ENCODE data around the gene GLP2R.
"Not testable (repeated sequence)": the region's sequence is repeated elsewhere in the genome, so short reads cannot be mapped to it uniquely, and the experiment has no call there.

The GLP2R gene

DNA sequence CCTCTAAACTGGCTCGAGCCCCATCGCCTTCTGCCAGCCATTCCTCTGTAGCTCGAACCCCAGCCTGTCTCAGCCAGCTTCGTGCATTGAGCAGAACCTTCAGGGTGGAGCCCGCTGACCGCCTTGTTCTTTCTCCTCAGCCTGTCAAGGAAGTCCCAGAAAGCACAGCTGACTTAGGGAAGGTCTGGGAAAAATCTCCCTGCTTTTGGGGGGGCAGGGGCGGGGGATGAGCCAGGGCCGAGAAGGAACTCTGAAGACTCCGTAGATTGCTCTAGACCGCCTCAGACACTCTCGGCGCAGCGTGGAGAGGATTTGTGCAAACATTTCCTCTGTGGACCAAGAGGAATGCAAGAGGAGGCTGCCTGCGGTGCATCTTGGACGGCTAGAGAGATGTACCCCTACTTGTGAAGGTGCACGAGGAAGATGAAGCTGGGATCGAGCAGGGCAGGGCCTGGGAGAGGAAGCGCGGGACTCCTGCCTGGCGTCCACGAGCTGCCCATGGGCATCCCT is at the start of gene GLP2R:
Gene GLP2R (plus strand): TSS at position 284 of the 510 bp plus-strand sequence. CDS start 140 bp downstream, at position 424.
- no peak for DNase-seq (ENCODE audit: low read depth in 2 of 2)

DNA sequence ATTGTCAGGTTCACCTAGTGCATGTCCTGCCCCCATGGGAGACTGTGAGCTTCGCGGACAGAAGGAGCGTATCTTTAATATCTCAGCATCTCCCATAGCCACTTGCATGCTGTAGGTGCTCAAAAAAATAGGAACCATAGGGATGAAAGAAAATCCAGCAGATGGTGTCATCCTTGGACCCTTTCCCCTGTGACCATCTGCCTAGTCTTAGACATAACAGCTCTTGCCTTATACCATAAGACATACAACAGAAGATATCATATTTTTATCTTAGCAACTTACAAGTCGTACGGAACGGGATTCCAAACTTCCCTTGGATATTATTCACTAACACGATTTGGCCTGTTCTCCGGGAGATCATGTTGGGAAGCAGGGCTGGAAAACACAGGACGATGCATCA is 48.8 kb upstream of the GLP2R start:
- no peak for DNase-seq (ENCODE audit: low read depth in 2 of 2)

DNA sequence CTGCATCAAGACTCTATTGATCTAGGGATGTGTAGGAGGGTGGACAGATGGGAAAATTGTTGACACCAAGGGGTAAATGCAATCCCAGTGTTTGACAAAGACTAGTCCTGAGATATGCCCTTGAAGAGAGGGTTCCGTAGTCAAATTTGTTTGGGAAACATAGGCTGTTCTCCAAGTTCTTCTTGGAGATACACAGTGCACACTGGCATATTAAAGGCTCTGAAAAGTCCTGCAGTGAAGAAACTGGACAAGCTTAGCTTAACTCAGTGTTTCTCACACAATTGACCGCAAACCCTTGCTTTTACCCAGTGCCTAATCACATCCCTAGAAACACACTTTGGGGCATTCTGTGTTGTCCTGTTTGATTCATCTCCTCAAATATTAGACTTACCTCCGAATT is 45.2 kb upstream of the GLP2R start:
- no peak for DNase-seq (ENCODE audit: low read depth in 2 of 2)

- DNase-seq (ENCODE audit: low read depth in 2 of 2), result no peak
Observed at GRCh38 chr17:9783050-9783449, 42.7 kb upstream of the GLP2R start.

DNA sequence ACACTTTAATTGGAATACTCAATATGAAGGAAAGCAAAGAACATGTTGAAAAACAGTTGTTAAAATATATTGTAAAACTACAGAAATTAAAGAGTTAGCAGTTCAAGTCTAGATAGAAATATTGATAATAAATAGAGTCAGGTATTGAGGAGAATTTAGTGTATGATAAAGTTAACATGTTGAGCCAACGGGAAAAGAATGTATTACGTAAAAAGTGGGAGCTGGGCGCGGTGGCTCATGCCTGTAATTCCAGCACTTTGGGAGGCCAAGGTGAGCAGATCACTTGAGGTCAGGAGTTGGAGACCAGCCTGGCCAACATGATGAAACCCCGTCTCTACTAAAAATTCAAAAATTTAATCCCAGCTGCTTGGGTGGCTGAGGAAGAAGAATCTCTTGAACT is 42.3 kb upstream of the GLP2R start:
- DNase-seq (ENCODE audit: low read depth in 2 of 2), result not testable (repeated sequence)

GRCh38 chr17:9784544-9784943 is 41.2 kb upstream of the GLP2R start:
- no peak for DNase-seq (ENCODE audit: low read depth in 2 of 2)

DNA sequence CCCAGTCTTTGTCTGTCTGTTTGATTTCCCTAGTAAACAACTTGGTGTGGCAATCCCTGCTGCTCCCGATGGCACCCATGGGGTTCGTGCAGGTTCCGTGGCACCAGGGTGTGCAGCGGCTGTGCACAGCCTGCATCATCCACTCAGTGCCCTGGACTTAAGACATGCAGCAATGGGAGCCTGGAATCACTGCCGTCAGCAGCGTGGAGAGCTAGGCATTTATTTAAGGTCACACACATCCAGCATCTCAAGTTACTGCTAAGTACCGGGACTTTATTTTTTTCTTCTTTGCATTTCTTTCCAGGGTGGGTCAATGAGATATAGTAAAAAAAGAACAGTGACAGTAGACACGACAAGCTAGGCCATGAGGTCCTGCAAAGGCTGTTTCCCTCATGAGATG is 37.1 kb upstream of the GLP2R start:
- DNase-seq (ENCODE audit: low read depth in 2 of 2), result no peak

DNA sequence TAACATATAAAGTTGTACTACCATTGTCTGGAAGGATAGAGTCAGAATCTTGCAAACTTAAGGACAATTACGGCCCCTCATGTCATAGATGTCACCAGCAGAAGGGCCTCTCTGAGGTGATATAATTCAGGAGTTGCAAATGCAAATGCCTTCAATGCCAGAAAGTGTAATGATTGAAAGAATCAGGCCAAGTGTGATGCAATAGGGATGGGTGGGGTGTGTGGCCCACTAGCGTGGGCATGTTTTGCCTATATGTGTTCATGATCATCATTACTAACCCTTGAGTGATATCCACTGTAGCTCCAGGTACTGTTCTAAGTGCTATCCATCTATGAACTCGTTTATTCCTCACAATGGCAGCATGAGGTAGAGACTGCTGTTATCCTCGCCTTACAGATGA is 35.4 kb upstream of the GLP2R start:
- no peak for DNase-seq (ENCODE audit: low read depth in 2 of 2)

- no peak for DNase-seq (ENCODE audit: low read depth in 2 of 2)
Observed at GRCh38 chr17:9790889-9791876, 34.5 kb upstream of the GLP2R start, which contains the start of gene DHRS7C. TSS of gene DHRS7C (minus strand) at chr17:9791592. CDS start at chr17:9791284, 308 bp downstream.

DNA sequence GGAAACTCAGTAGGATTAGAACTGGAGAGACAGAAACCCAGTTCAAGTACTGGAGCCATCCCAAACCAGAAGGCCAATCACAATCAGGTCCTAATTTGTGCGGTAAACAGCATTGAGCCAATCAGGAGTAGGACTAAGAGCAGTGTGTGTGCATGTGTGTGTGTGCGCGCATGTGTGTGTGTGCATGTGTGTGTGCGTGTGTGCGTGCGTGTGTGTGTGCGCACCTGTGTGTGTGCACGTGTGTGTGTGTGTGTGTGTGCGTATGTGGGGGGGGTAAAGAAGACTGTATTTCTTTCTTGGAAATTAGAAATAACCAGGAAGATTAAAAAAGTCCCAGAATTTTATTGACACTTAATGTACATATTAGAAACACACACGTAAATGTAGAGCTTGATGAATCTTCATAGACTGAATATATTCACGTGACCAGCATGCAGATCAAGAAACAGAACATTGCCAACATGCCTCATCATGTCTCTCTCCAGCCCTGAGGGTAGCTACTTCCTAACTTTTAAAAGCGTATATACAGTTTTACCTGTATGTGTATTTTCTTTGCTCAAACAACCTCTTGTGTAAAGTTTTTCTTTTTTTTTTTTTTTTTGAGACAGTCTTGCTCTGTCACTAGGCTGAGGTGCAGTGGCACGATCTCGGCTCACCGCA is 33.4 kb upstream of the GLP2R start:
- DNase-seq (ENCODE audit: low read depth in 2 of 2), result no peak

DNA sequence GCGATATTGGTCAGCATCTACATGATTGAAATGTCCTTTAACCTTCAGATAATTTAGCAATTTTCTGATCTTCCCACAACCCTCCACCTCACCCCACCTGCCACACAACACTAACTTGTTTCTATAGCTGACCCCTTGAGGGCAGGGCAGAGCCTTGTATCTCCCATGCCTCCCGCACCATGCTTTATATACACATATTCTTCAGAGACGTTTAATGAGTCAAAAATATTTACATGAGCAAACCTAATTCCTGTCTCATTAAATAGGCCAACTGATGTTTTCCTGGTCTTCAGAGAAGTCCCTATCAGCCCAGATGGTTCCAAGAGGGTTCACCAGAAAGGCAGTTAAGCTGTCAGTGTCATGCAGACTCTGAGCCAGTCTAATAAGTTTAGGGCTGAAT is 27.7 kb upstream of the GLP2R start:
- no peak for DNase-seq (ENCODE audit: low read depth in 2 of 2)

DNA sequence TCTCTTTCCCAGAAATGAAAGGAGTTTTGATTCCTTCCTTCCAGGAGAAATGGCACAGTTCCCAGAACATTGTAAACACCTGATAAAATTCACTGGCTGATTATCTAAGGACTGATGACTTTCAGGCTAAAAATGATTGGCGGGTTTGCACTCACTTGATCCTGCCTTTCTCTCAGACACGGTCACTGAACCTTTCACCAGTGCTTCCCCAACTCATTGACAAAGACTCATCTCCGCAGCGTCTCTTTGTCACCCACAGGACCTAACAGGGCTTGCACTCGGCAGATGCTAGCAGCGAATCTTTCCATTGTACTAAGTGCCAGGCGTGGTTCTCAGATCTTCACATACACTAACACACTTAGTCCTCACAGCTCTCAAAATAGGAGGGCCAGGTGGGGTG is 27.0 kb upstream of the GLP2R start:
- no peak for DNase-seq (ENCODE audit: low read depth in 2 of 2)

GRCh38 chr17:9801505-9801904 is 24.2 kb upstream of the GLP2R start:
- no peak for DNase-seq (ENCODE audit: low read depth in 2 of 2)

GRCh38 chr17:9802294-9802693 is 23.4 kb upstream of the GLP2R start:
- no peak for DNase-seq (ENCODE audit: low read depth in 2 of 2)

DNA sequence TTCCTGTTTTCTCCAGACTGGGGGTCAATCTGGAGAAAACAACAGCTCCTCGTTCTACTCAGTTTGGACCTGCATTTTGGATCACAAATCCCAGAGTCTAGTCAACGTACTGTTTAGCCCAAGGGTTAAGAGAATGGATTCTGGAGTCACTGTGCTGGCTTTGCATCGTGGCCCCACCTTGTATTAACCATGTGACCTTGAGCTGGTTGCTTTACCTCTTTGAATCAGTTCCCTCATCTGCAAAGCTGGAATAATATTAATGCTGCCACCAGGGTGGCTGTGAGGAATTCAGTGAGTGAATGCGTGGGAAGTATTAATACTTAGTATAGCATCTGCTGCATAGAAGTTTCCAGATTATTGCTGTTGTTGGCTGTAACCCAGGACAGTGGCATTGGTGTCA is 23.0 kb upstream of the GLP2R start:
- no peak for DNase-seq (ENCODE audit: low read depth in 2 of 2)

- no peak for DNase-seq (ENCODE audit: low read depth in 2 of 2)
Observed at GRCh38 chr17:9805769-9806168, 20.0 kb upstream of the GLP2R start.

DNA sequence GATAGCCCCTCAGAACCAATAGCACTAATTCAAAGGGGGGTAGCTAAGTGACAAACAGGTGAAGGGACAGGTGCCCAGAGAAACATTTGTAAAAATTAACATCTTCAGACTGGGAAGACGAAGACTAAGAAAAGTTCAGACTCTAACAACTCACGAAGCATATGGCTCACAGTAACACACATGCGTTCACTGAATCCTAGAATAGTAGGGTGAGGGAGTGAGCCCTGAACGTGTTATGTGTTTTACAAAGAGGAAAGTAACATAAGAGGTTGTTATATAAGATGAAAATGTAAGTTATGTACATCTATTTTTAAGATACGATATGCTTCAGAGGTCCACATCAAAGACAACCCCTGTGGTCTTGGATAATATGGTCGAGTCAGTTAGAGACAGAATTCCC is 19.0 kb upstream of the GLP2R start:
- DNase-seq (ENCODE audit: low read depth in 2 of 2), result no peak

GRCh38 chr17:9809409-9809808 is 16.3 kb upstream of the GLP2R start:
- DNase-seq (ENCODE audit: low read depth in 2 of 2), result no peak

GRCh38 chr17:9810100-9810949 is 15.4 kb upstream of the GLP2R start:
- no peak for DNase-seq (ENCODE audit: low read depth in 2 of 2)

DNA sequence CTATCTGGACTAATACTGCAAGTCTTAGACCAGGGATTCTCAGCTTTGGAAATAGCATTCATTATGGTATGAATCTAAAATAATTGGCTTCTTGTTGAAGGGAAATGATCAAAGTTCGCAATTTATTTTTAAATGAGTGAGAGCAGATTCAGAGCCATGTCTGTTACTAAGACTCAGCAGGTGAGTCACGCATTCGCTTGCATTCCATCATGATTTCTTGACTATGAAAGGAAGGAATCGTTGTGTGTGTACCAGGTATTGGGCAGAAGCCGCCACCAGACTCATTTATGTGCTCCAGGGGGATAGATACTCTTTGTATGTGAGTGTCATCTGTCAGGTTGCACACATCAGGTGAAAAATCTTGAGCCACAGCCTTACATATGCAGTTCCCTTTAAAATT is 14.6 kb upstream of the GLP2R start:
- no peak for DNase-seq (ENCODE audit: low read depth in 2 of 2)

DNA sequence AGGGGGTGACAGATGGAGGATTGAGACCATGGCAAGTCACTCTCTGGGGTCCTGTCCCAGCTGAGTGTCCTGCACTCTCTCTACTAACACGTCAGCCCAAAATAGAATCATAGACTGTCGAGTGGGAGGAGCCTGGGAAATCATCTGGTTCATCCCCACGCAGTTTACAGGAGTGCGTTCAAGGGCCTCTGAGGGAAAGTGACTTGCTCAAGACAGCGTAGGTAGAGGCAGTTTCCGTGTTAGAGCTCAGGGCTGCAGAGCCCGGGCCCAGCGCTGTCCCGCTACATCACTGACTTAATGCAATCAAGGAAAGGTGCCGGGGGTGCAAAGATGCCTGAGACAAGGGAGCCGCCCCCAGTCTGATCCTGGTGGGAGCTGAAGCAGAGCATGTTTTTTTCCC is 14.2 kb upstream of the GLP2R start:
- no peak for DNase-seq (ENCODE audit: low read depth in 2 of 2)

DNA sequence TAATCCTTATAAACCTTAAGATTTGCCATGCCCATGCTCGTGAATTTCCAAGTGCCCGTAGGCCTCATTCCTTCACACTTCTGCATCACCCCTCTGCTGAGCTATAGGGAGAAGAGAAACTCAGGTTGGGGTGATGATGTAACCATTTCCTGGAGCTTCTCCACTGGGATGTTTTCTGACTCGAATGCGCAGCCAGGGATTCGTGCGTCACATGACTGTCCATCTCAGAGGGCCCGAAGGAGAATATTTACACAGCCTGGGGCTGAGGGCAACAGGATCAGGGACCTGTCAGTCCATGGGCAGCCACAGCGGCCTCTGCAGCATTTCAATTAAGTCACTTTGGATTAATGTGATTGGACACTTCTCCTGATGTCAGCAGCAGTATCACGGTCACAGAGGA is 12.6 kb upstream of the GLP2R start:
- DNase-seq (ENCODE audit: low read depth in 2 of 2), result no peak

All from stimulated activated CD4-positive, alpha-beta T cell treated with anti-CD3 and anti-CD28 coated beads, Interleukin-1b, Interleukin-23, amount 100 ng/mL, for 4 hours (primary cell).